ENCODE results near the gene PML. TPM values are rescaled to one million over a fixed set of nuclear protein-coding genes. Genes with fewer than 3 reads are reported as not detected.

PML gene
- total RNA-seq, 1 donor from 2014 or later: 27.8 TPM

DNA sequence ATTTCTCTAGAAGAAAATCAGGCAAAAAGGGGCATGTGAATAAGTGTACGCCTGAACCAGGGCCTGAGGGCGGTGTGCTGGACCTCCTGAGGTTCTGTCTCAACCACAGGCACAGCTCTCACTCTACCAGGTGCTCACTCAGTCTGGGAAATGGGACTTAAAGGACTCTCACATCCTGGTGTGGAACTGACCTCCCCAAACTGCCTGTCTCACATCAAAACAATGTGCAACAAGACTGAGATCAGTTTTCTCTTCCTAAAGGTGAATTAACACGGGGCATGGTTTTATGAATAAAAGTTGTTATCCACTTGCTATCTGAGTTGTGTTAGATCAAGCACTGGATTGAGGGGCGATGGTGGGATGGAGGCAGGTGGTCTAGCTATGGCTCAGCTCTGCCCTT lies 7.3 kb upstream of the PML start:
- H3K36me3 Mint-ChIP-seq (ENCODE audit: insufficient read depth): no peaks in the 10 kb centered on the region
- no peaks in the 10 kb centered on the region for H3K9me3 Mint-ChIP-seq (ENCODE audit: low read depth)
- H3K27ac Mint-ChIP-seq: no peak overlapping the region
- TF ChIP-seq CTCF (IDR thresholded peaks at IDR 0.05; ENCODE audit: unreplicated experiment): no peak
- no peak overlapping the region for H3K4me3 Mint-ChIP-seq (ENCODE audit: low read depth)
- H3K4me1 Mint-ChIP-seq (ENCODE audit: low read depth): peaks cover 3% of the 10 kb centered on the region
- no peak for DNase-seq (ENCODE audit: low spot score, unreplicated experiment)
- no peaks in the 10 kb centered on the region for H3K27me3 Mint-ChIP-seq

- DNase-seq (ENCODE audit: low spot score, unreplicated experiment): no peak
- Mint-ChIP-seq H3K27me3 (no peaks in the 10 kb centered on the region), H3K4me1 (ENCODE audit: low read depth) (peaks cover 4% of the 10 kb centered on the region), H3K27ac (no peak overlapping the region), H3K4me3 (ENCODE audit: low read depth) (no peak overlapping the region), H3K36me3 (ENCODE audit: insufficient read depth) (no peaks in the 10 kb centered on the region), H3K9me3 (ENCODE audit: low read depth) (no peaks in the 10 kb centered on the region)
- TF ChIP-seq CTCF (IDR thresholded peaks at IDR 0.05; ENCODE audit: unreplicated experiment): no peak
Observed at GRCh38 chr15:73987681-73988444, 6.7 kb upstream of the PML start.

- Mint-ChIP-seq H3K9me3 (ENCODE audit: low read depth) (no peaks in the 10 kb centered on the region), H3K27me3 (no peaks in the 10 kb centered on the region), H3K36me3 (ENCODE audit: insufficient read depth) (no peaks in the 10 kb centered on the region), H3K27ac (no peak overlapping the region), H3K4me3 (ENCODE audit: low read depth) (no peak overlapping the region), H3K4me1 (ENCODE audit: low read depth) (peaks cover 4% of the 10 kb centered on the region)
- TF ChIP-seq CTCF (IDR thresholded peaks at IDR 0.05; ENCODE audit: unreplicated experiment): no peak
- no peak for DNase-seq (ENCODE audit: low spot score, unreplicated experiment)
Observed at GRCh38 chr15:73988445-73988969, 6.0 kb upstream of the PML start.

DNA sequence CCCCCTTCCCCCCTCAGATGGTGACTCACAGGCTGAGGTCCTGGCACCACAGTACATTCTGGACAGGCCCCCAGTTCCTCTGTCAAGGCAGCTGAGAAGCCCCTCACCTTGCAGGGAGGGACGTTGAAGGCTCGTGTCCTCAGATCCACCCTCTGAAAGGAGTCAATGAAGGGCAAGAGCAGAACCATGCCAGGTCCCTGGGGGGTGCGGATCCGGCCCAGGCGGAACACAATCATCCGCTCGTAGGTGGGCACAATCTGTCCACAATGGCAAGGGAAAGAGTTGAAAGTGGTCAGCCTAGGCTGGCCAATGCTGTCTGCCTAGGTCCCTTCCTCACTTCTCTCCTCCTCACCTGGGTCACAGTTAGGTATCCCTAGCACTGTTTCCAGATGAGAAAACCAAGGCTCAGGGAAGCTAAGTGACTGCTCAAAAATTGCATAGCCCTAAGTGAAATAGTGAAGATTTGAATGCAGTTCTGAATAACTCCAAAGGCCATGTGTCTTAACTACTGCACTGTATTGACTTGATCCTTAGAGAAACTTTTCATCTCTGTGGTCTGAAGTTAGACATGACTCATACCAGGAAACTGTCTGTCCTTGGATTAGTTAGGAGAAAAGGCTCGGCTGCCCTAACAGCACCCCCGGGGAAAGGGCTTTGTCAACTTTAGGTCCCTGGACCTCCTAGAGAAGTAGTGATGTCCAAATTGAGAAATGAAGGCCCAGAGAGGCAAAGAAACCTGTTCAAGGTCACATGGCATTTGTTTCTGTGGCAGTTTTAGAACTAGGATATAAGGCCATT lies 5.3 kb upstream of the PML start:
- H3K4me1 Mint-ChIP-seq (ENCODE audit: low read depth): peaks cover 8% of the 10 kb centered on the region
- H3K9me3 Mint-ChIP-seq (ENCODE audit: low read depth): no peaks in the 10 kb centered on the region
- no peaks in the 10 kb centered on the region for H3K36me3 Mint-ChIP-seq (ENCODE audit: insufficient read depth)
- no peaks in the 10 kb centered on the region for H3K27me3 Mint-ChIP-seq
- no peak for DNase-seq (ENCODE audit: low spot score, unreplicated experiment)
- H3K4me3 Mint-ChIP-seq (ENCODE audit: low read depth): no peak overlapping the region
- no peak for TF ChIP-seq CTCF (IDR thresholded peaks at IDR 0.05; ENCODE audit: unreplicated experiment)
- no peak overlapping the region for H3K27ac Mint-ChIP-seq

DNA sequence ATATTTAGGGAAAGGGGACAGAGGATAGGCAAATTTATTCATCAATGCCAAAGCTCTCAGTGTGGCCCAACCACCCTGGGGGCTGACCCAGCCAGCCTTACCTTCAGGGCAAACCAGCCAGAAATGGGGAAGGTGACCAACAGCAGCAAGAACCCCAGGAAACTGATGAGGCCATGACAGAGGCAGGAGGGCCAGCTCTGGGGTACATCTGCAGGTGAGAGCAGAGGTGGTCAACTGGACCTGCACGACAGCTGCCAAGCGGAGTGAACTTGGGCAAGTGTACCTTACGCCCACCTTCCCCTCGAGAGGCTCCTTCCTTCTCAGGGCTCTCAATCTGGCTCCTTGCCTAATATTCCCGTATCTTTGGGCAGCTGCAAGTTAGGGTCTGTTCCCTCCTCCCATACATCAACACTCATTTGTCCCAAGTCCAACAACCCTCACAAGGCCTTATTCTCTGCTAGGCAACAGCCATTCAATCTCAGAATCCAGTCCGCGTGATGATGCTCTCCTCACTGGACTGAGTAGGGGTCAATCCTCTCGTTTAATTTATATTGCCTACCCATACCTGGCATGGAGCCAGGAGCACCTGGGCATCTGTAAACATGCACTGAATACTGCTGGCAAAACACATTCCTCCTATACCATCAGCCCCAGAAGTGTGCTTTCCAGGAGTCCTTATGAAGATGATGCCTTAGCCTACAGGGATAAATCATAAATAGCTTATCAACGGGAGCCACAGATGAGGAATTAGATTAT lies 4.1 kb upstream of the PML start:
- no peak overlapping the region for H3K27ac Mint-ChIP-seq
- H3K9me3 Mint-ChIP-seq (ENCODE audit: low read depth): no peaks in the 10 kb centered on the region
- H3K36me3 Mint-ChIP-seq (ENCODE audit: insufficient read depth): no peaks in the 10 kb centered on the region
- H3K4me3 Mint-ChIP-seq (ENCODE audit: low read depth): peak overlapping the region; percentile 80
- peaks cover 16% of the 10 kb centered on the region for H3K4me1 Mint-ChIP-seq (ENCODE audit: low read depth)
- TF ChIP-seq CTCF (IDR thresholded peaks at IDR 0.05; ENCODE audit: unreplicated experiment): no peak
- DNase-seq (ENCODE audit: low spot score, unreplicated experiment): no peak
- H3K27me3 Mint-ChIP-seq: no peaks in the 10 kb centered on the region

Data from progenitor cell of endocrine pancreas (in vitro differentiated cells).